Left renal cortex interstitium (tissue), 4 donors: ENCODE data around the gene NT5M. TPM values are rescaled to one million over a fixed set of nuclear protein-coding genes. Genes with fewer than 3 reads are reported as not detected.

Experiments
- DNase-seq, 4 donors: peaks; one replicate each; pipeline ENCODE4 v3.0.0-alpha.2; 2013; ENCODE audit warnings: low read depth in 4 of 4, low spot score in 2 of 4, missing footprints in 1 of 4
- polyA plus RNA-seq, 4 donors: library from polyadenylated mRNA; unstranded; fragments of 120-200 nt; gene quantifications; one replicate each; pipeline ENCODE4 v1.2.1, GENCODE V29; 2013; ENCODE audit not compliant: insufficient read length in 4 of 4

NT5M gene
- polyA plus RNA-seq, 4 donors: 4.1 to 8.6 (median 6.3) TPM

GRCh38 chr17:17328251-17328650 lies 25.1 kb downstream of the NT5M start:
- DNase-seq: no peak

- no peak for DNase-seq
Observed at GRCh38 chr17:17341452-17341851, 38.3 kb downstream of the NT5M start.

GRCh38 chr17:17342242-17342945 lies 39.2 kb downstream of the NT5M start:
- DNase-seq: no peak

GRCh38 chr17:17343160-17343735 lies 40.1 kb downstream of the NT5M start:
- no peak for DNase-seq

GRCh38 chr17:17343896-17344506 lies 40.8 kb downstream of the NT5M start:
- DNase-seq: no peak

- no peak for DNase-seq
Observed at GRCh38 chr17:17344507-17345293, 41.5 kb downstream of the NT5M start.

- DNase-seq: no peak
Observed at GRCh38 chr17:17345294-17345597, 42.1 kb downstream of the NT5M start.

- DNase-seq: no peak
Observed at GRCh38 chr17:17345686-17346427, 42.7 kb downstream of the NT5M start.

- DNase-seq: no peak
Observed at GRCh38 chr17:17346428-17347233, 43.5 kb downstream of the NT5M start.

GRCh38 chr17:17347234-17347955 lies 44.2 kb downstream of the NT5M start:
- DNase-seq: no peak

DNA sequence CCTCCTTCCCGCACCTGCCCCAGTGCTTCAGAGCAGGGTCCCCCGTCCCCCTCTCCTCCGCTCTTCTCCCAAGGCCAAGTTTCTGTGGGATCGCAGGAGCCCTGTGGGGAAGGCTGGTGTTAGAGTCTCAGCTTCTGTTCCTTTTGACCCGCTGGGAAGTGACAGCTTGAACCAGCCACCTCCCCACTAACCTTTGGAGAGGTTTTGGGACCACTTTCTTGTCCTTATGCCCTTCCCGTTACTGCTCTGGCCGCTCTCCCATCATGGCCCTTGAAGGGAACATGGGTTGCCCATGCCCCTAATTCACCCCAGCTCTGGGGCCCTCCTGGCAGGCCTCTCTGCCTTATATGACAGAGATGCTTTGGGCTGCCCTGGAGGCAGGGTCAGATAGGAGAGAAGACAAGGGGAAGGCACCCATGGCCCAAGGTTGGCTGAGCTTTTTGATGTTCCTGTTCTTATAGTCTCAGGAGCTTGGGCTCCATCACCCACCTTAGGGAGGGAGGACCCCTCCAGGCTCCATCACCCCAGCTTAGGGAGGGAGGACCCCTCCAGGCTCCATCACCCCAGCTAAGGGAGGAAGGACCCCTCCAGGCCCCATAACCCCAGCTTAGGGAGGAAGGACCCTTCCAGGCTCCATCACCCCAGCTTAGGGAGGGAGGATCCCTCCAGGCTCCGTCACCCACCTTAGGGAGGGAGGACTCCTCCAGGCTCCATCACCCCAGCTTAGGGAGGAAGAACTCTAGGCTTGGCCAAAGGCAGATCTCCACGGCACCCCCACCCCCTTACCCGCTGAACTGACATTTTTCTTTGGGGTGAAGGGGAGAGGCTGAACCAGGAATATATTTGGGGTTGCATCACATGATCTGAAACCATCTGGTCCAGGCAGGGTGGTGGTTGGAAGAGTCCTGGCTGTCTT lies 45.0 kb downstream of the NT5M start:
- DNase-seq: no peak

GRCh38 chr17:17348872-17349723 lies 45.9 kb downstream of the NT5M start:
- no peak for DNase-seq

DNA sequence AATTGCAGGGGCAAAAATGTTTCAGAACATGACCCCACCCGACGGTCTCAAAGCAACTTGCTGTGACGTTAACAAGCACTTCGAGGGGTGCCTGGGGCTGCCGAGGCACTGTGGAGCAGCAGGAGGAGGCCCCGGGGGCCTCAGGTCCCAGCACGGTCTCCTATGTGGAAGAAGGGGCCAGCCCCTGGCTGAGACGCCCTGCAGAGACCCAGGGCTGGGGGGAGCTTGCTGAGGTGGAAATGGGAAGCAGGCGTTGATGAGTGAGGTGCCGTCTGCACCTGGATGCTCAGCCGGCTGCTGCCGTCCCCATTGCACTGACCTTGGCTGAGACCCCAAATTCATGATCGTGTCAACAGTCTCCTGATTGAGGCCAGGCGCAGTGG lies 46.5 kb downstream of the NT5M start:
- no peak for DNase-seq

DNA sequence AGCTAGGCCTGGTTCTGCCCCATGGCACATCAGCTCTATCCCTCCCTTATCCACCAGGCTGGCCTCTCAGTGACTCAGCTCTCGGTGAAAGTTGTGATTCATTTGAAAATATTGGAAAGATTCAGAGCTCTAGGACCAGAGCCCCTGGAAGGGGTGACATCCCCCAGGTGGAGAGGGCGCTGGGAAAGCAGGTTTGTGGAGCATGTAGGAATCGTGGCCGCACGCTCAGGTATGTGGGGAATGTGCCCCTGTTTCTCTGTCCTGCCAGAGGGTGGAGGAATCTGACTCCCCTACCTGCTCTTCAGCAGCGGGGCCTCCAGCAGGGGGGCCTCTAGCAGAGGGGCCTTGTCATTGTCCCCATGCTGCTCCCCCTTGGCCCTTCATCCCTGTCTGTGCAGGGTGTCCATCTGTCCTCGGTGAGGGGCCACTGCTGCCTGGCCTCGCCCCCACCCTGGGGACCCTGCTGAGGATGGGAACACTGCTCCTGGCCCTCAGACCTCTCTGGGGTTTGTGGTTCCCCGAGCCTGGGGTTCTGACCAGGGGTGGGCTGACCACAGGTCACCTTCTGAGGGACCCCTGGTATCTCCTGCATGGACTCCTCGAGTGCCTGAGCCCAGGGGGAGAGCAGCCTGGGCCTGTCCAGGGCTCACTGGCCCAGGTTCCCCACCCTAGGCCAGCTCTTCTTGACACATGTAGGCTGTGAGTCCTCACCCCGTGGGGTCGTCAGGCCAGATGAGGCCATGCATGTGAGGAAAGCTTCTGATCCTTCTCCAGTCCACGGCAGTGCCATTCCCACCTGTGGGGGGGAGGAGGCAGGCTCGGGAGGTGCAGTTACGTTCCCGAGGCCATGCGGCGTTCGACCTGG lies 47.5 kb downstream of the NT5M start:
- no peak for DNase-seq

GRCh38 chr17:17351356-17351891 lies 48.3 kb downstream of the NT5M start:
- DNase-seq: no peak
